Lower lobe of right lung (tissue), 2 donors: ENCODE measurements around the gene GOLGA6A. TPM values are rescaled to one million over a fixed set of nuclear protein-coding genes. Genes with fewer than 3 reads are reported as not detected.
"Not testable (repeated sequence)": the region's sequence is repeated elsewhere in the genome, so short reads cannot be mapped to it uniquely, and the experiment has no call there.

Source experiments
- ATAC-seq, 2 donors: fragments of 200-7000 bp; cut with Tn5 transposase; one replicate each; pipeline ENCODE4 v1.9.1; 2020 to 2022; ENCODE audit warnings: mild to moderate bottlenecking in 2 of 2, moderate library complexity in 2 of 2
- DNase-seq: peaks from one replicate; pipeline ENCODE4 v3.0.0-alpha.2; 2020
- H3K27ac ChIP-seq: fragments of 200-600 bp; one replicate; pipeline ENCODE4 v1.8.0; 2022
- H3K27me3 ChIP-seq: fragments of 200-600 bp; one replicate; pipeline ENCODE4 v1.8.0; 2022; ENCODE audit warnings: low read depth
- H3K36me3 ChIP-seq: fragments of 200-600 bp; one replicate; pipeline ENCODE4 v1.8.0; 2022; ENCODE audit warnings: mild to moderate bottlenecking
- H3K4me1 ChIP-seq: fragments of 200-600 bp; one replicate; pipeline ENCODE4 v1.8.0; 2022
- H3K4me3 ChIP-seq: fragments of 200-600 bp; one replicate; pipeline ENCODE4 v1.8.0; 2022; ENCODE audit warnings: mild to moderate bottlenecking
- H3K9me3 ChIP-seq: fragments of 200-600 bp; one replicate; pipeline ENCODE4 v1.8.0; 2022
- CTCF ChIP-seq: fragments of 200-600 bp; IDR thresholded peaks from one replicate; pipeline ENCODE4 v1.8.0; 2022; ENCODE audit warnings: antibody characterized with exemption, mild to moderate bottlenecking
- intact Hi-C: fragments of 100-400 bp; cut with DNase I; formaldehyde crosslinking; loops from one replicate; pipeline ENCODE4 v1.11.0; 2022
- total RNA-seq: library from RNA; stranded (reverse); fragmentation: NEBNext Ultra II Directional; extraction: Animal tissue kit (Norgen Biotek cat#: 25700); gene quantifications from one replicate; pipeline ENCODE4 v1.2.1, GENCODE V29; 2021
- donor health status: DM: no; HTN: yes; CAD: no; lungs with severe emphysema.

The GOLGA6A gene
- total RNA-seq, 1 donor from 2014 or later = not detected

GRCh38 chr15:74072614-74073337 is 9.6 kb downstream of the GOLGA6A start:
- ATAC-seq, H3K27ac ChIP-seq, H3K27me3 ChIP-seq, intact Hi-C loops, H3K4me1 ChIP-seq, H3K4me3 ChIP-seq, H3K36me3 ChIP-seq, H3K9me3 ChIP-seq: not testable (repeated sequence)
- TF ChIP-seq CTCF = peak; percentile 27
- peak; percentile 63 for DNase-seq

GRCh38 chr15:74072132-74072531 is 10.2 kb downstream of the GOLGA6A start:
- DNase-seq, H3K27ac ChIP-seq, H3K4me3 ChIP-seq, H3K27me3 ChIP-seq, H3K36me3 ChIP-seq, H3K4me1 ChIP-seq, intact Hi-C loops, H3K9me3 ChIP-seq, ATAC-seq: not testable (repeated sequence)

GRCh38 chr15:74071645-74072044 is 10.7 kb downstream of the GOLGA6A start:
- H3K9me3 ChIP-seq, H3K27ac ChIP-seq, H3K27me3 ChIP-seq, DNase-seq, H3K4me3 ChIP-seq, H3K4me1 ChIP-seq, intact Hi-C loops, ATAC-seq, H3K36me3 ChIP-seq: not testable (repeated sequence)

GRCh38 chr15:74065684-74066411 is 16.5 kb downstream of the GOLGA6A start:
- DNase-seq (peak; percentile 67), ATAC-seq (peak; percentile 96 to 97)
- H3K27me3 ChIP-seq, intact Hi-C loops, H3K4me3 ChIP-seq, H3K4me1 ChIP-seq, H3K27ac ChIP-seq, H3K9me3 ChIP-seq, H3K36me3 ChIP-seq: not testable (repeated sequence)
- peak; percentile 61 for TF ChIP-seq CTCF

- H3K27me3 ChIP-seq, H3K9me3 ChIP-seq, H3K27ac ChIP-seq, H3K36me3 ChIP-seq, H3K4me3 ChIP-seq, H3K4me1 ChIP-seq, ATAC-seq, intact Hi-C loops: not testable (repeated sequence)
- peak; percentile 28 for DNase-seq
These were observed 17.5 kb downstream of the GOLGA6A start for GRCh38 chr15:74064822-74065221.

GRCh38 chr15:74064183-74064582 is 18.2 kb downstream of the GOLGA6A start:
- intact Hi-C loops, H3K36me3 ChIP-seq, DNase-seq: not testable (repeated sequence)

GRCh38 chr15:74063425-74064146 is 18.8 kb downstream of the GOLGA6A start:
- ATAC-seq = peak in 1 of 2 donors; percentile 51
- intact Hi-C loops, H3K27ac ChIP-seq, DNase-seq, H3K36me3 ChIP-seq, H3K4me3 ChIP-seq, H3K4me1 ChIP-seq, H3K27me3 ChIP-seq, H3K9me3 ChIP-seq: not testable (repeated sequence)

More at GRCh38 chr15:74064183-74064582, 18.2 kb downstream of the GOLGA6A start:
- not testable (repeated sequence) for ATAC-seq, H3K27me3 ChIP-seq, H3K4me3 ChIP-seq, H3K4me1 ChIP-seq, H3K9me3 ChIP-seq, H3K27ac ChIP-seq
